Kidney epithelial cell (primary cell): Measurements from ENCODE around the gene IL6R. TPM values are rescaled to one million over a fixed set of nuclear protein-coding genes. Genes with fewer than 3 reads are reported as not detected.

ENCODE experiments used
- DNase-seq: peaks from one replicate; pipeline ENCODE4 v3.0.0-alpha.2; 2010; ENCODE audit warnings: low read depth
- H3K27me3 ChIP-seq: 2 replicates; pipeline ENCODE4 v1.6.0; 2011; ENCODE audit warnings: low read length; ENCODE audit not compliant: control insufficient read depth, insufficient read depth
- H3K36me3 ChIP-seq: 2 replicates; pipeline ENCODE4 v1.5.1; 2011; ENCODE audit warnings: low read length; ENCODE audit not compliant: control insufficient read depth, insufficient read depth
- H3K4me3 ChIP-seq: 2 replicates; pipeline ENCODE4 v1.5.1; 2011; ENCODE audit warnings: low read depth, mild to moderate bottlenecking, control low read depth, low read length
- CTCF ChIP-seq: IDR thresholded peaks from 2 replicates; pipeline ENCODE4 v1.5.1; 2011; ENCODE audit warnings: mild to moderate bottlenecking, moderate library complexity, low read length, control low read depth, inconsistent platforms; ENCODE audit not compliant: insufficient read depth, poor library complexity, severe bottlenecking
- total RNA-seq: library from RNA; depleted of rRNA; stranded (reverse); fragments of >200 nt; gene quantifications from 2 replicates; pipeline ENCODE4 v1.2.3, GENCODE V29; 2015

The IL6R gene
- total RNA-seq, 1 donor from 2014 or later, result 9.6 TPM

- Histone ChIP-seq H3K4me3 (no peak overlapping the region), H3K27me3 (peaks cover 33% of the 10 kb centered on the region), H3K36me3 (no peaks in the 10 kb centered on the region)
- DNase-seq, result no peak
- TF ChIP-seq CTCF, result no peak
These were observed 94.3 kb downstream of the IL6R start for GRCh38 chr1:154499446-154499845.

GRCh38 chr1:154500533-154500932, 95.4 kb downstream of the IL6R start:
- TF ChIP-seq CTCF, result no peak
- H3K27me3 ChIP-seq, result peaks cover 36% of the 10 kb centered on the region
- DNase-seq, result no peak
- no peaks in the 10 kb centered on the region for H3K36me3 ChIP-seq
- H3K4me3 ChIP-seq, result no peak overlapping the region

- H3K36me3 ChIP-seq, result no peaks in the 10 kb centered on the region
- no peak overlapping the region for H3K4me3 ChIP-seq
- H3K27me3 ChIP-seq, result peaks cover 40% of the 10 kb centered on the region
- DNase-seq, result no peak
- TF ChIP-seq CTCF, result no peak
These were observed 96.4 kb downstream of the IL6R start for GRCh38 chr1:154501423-154502065.

- Histone ChIP-seq H3K36me3 (no peaks in the 10 kb centered on the region), H3K27me3 (peaks cover 44% of the 10 kb centered on the region), H3K4me3 (no peak within 1 kb of the TSS)
- DNase-seq, result no peak
- no peak for TF ChIP-seq CTCF
These were observed 97.1 kb downstream of the IL6R start, which contains the start of the genes SHE and TDRD10 for GRCh38 chr1:154502066-154502743. TSS of gene SHE (minus strand) at chr1:154502412. CDS start at chr1:154502026, 386 bp downstream. TSS of gene TDRD10 (plus strand) at chr1:154502219. CDS start at chr1:154506904, 4,685 bp downstream.

- no peak for DNase-seq
- H3K27me3 ChIP-seq, result peaks cover 47% of the 10 kb centered on the region
- no peaks in the 10 kb centered on the region for H3K36me3 ChIP-seq
- H3K4me3 ChIP-seq, result no peak overlapping the region
- TF ChIP-seq CTCF, result no peak
These were observed 97.6 kb downstream of the IL6R start for GRCh38 chr1:154502744-154503115.
